ENCODE measurements around the gene FAM117A.

The FAM117A gene

DNA sequence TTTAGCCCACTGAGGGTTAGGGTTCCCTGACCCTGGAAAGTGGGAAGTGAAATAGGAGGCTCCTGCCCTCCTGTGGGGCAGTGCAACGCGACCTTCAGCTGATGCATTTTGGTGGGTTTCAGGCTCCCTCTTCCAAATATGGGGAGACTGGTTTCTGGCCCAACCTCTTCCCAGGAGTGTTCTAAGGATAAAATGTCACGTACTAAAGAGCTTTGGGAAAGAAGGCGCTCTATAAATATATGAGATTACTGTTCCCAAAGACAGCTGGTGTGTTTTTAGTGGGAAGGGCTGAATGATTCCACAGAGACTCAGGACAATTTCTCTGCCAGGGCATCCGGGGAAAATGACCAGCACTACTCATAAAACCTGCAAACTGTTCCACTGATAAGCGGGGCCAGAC is 65.9 kb downstream of the FAM117A start:
- no peak for DNase-seq (ENCODE audit: low read depth)

DNA sequence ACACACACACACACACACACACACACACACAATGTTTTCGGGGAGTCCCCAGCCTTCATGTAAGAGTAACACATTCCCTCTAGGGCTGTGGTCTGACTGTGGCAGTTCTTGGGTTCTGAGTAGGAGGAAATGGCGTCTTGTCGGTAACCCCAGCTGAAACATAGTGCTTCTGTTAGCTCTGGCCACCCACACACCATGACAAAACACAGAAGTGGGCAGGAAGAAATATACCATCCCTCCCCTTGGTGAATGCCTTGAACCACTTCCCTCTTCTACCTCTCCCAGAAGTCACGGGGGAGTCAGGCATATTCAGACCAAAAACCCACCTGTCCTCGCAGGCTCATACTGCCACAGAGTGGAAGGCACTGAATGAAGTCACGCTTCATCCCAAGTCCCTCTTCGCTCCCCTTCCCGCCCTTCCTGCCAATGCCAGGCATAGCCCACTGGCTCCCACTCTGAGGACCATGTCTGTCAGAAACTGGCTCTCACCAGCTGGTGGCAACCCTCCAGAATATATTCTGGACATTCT is 67.6 kb downstream of the FAM117A start:
- DNase-seq (ENCODE audit: low read depth) = no peak
- H3K4me3 ChIP-seq (ENCODE audit: low read depth, low read length) = no peak overlapping the region
- TF ChIP-seq, protein P1, sequence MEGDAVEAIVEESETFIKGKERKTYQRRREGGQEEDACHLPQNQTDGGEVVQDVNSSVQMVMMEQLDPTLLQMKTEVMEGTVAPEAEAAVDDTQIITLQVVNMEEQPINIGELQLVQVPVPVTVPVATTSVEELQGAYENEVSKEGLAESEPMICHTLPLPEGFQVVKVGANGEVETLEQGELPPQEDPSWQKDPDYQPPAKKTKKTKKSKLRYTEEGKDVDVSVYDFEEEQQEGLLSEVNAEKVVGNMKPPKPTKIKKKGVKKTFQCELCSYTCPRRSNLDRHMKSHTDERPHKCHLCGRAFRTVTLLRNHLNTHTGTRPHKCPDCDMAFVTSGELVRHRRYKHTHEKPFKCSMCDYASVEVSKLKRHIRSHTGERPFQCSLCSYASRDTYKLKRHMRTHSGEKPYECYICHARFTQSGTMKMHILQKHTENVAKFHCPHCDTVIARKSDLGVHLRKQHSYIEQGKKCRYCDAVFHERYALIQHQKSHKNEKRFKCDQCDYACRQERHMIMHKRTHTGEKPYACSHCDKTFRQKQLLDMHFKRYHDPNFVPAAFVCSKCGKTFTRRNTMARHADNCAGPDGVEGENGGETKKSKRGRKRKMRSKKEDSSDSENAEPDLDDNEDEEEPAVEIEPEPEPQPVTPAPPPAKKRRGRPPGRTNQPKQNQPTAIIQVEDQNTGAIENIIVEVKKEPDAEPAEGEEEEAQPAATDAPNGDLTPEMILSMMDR (IDR thresholded peaks at IDR 0.05; ENCODE audit: control insufficient read depth, extremely low read depth, insufficient read depth) = no peak

More for the DNA sequence above, 65.9 kb downstream of the FAM117A start:
- TF ChIP-seq, protein P1 (IDR thresholded peaks at IDR 0.05; ENCODE audit: control insufficient read depth, extremely low read depth, insufficient read depth) = no peak
- no peak overlapping the region for H3K4me3 ChIP-seq (ENCODE audit: low read depth, low read length)

DNA sequence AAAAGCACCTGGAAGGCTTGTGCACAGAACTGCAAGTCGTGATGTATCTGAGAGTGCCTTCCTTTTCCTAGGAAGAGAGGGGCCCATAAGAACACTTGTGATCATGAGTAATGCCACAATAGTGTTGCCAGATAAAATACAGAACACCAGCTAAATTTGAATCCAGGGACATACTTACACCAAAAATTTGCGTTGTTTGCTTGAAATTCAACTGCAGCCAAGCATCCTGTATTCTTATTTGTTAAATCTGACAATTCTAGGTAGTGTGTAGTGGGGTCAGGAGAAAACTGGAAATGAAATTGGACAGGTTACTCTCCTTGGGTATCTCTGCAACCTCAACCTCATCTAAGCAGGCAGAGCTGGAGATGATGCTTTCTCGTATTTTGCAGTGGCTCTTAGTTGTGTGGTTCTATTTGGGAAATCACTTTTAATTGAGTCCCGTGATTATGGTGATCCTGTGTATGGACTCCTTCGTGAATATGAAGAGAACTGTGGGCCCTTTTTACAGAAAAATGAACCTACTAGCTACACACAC is 68.2 kb downstream of the FAM117A start:
- no peak for DNase-seq (ENCODE audit: low read depth)
- no peak overlapping the region for H3K4me3 ChIP-seq (ENCODE audit: low read depth, low read length)
- TF ChIP-seq, protein P1 (IDR thresholded peaks at IDR 0.05; ENCODE audit: control insufficient read depth, extremely low read depth, insufficient read depth) = no peak

DNA sequence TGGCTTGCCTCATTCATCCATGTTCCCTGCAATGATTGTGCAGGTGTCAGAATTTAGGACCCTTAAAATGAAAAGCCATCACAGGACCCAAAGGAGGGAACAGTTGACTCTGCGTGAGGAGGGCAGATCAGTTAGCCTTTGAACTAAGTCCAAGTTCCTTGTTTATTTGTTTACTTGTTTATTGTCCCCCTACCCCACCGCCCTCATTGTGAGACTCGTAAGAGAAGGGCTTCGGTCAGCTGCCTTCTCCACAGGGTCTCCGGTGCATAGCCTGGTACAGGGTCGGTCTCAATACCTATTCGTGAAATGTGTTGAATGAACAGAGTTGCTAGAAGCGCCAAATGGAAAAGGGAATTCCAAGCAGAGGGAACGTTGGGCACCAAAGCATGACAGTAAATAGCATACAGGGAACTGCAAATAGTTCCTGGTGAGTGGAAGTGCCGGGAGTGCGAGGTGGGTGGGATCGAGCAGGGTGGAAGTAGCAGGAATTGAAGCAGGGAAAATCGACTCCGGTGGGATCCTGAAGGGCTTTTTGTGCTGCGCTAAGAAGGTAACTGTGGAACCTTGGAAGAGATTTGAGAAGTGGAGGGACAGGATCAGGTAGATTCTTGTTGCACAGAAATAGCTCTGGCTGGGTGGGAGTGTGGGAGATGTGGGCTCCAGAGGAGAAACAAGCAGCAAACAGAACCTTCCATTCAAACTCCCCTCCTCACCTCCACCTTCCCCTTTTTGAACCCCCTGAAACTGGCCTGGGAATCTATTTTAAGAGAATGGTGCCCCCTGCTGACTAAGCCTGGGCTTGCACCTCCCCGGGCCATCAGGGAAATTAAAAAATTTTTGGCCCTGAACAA is 68.9 kb downstream of the FAM117A start:
- H3K4me3 ChIP-seq (ENCODE audit: low read depth, low read length) = peak overlapping the region; percentile 34
- TF ChIP-seq, protein P1 (IDR thresholded peaks at IDR 0.05; ENCODE audit: control insufficient read depth, extremely low read depth, insufficient read depth) = peak; percentile 77
- no peak for DNase-seq (ENCODE audit: low read depth)

DNA sequence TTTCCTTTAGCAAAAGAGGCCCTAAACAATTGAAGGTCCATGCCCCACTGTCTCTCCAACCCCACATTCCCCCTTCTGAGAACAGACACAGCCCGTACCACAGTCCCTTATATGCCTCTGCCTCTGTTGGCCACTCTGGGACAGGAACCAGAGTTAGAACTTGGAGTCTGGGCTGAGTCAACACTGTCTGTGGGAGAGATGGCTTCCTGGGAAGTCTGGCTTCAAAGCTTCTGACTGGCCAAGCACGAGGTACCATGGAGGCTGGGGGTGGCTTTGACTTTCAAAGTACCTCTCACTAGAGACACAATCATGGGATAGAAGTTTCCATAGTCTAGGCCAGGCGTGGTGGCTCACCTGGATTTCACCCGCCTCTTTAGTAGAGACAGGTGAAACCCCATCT is 71.2 kb downstream of the FAM117A start:
- no peak for DNase-seq (ENCODE audit: low read depth)
- TF ChIP-seq, protein P1 (IDR thresholded peaks at IDR 0.05; ENCODE audit: control insufficient read depth, extremely low read depth, insufficient read depth) = no peak
- no peak overlapping the region for H3K4me3 ChIP-seq (ENCODE audit: low read depth, low read length)

DNA sequence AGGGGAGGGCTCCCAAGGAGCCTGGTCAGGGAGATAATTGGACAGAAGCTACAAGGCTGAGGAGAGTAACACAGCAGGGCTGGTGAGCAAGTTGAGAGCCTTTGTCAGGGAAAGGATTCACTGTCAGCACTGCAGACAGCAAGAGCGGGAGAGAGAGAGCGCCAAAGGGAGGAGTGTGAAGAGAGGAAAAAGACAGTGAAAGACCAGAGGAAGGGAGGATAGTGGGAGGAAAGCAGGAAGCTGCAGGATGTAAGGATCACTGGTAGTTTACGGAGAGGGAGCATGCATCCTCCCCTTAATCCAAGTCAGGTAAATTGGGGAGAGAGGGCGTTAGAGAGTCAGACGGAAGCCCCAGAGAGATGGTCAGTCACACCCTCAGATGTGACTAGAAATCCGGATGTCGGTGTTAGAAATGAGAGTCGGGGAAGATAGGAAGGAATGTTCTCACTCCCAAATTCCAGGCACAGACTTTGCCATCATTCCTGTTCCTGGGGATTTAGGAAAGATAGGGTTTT is 72.2 kb downstream of the FAM117A start:
- TF ChIP-seq, protein P1 (IDR thresholded peaks at IDR 0.05; ENCODE audit: control insufficient read depth, extremely low read depth, insufficient read depth) = no peak
- H3K4me3 ChIP-seq (ENCODE audit: low read depth, low read length) = no peak overlapping the region
- no peak for DNase-seq (ENCODE audit: low read depth)

Data from LNCaP clone FGC (cell line).